ENCODE measurements around the gene PSORS1C2.

GRCh38 chr6:31113861-31114540 is 24.9 kb downstream of the PSORS1C2 start:
- no peak for TF ChIP-seq CTCF (conservative IDR thresholded peaks at IDR 0.05; ENCODE audit: low read depth, low read length)
- TF ChIP-seq EZH2 (IDR thresholded peaks at IDR 0.05; ENCODE audit: borderline replicate concordance, low read depth, low read length, poor library complexity, severe bottlenecking): no peak
